OCI-LY1 (cell line): Measurements from ENCODE around the gene NAA30.

Source experiments
- H2AFZ ChIP-seq: fragments of 200-600 bp; sonication (generic), shearing (Covaris generic); 2 replicates; pipeline ENCODE4 v1.6.0; 2014; ENCODE audit warnings: antibody characterized with exemption, mild to moderate bottlenecking, low read length
- H3F3A ChIP-seq: fragments of 200-600 bp; sonication (generic), shearing (Covaris generic); 2 replicates; pipeline ENCODE4 v1.6.0; 2014; ENCODE audit warnings: mild to moderate bottlenecking, antibody characterized with exemption, low read length, moderate library complexity; ENCODE audit not compliant: insufficient read depth
- H3K27ac ChIP-seq: fragments of 200-600 bp; sonication (generic); 2 replicates; pipeline ENCODE4 v1.5.1; 2014; ENCODE audit warnings: low read length, mixed run types, mild to moderate bottlenecking, low read depth; ENCODE audit not compliant: poor library complexity, severe bottlenecking
- H3K27me3 ChIP-seq: fragments of 200-600 bp; sonication (generic); 2 replicates; pipeline ENCODE4 v1.6.0; 2014; ENCODE audit warnings: antibody characterized with exemption, mild to moderate bottlenecking, low read length, moderate library complexity; ENCODE audit not compliant: insufficient read depth
- H3K36me3 ChIP-seq: fragments of 200-600 bp; sonication (generic); 2 replicates; pipeline ENCODE4 v1.6.1; 2014; ENCODE audit warnings: mild to moderate bottlenecking, antibody characterized with exemption, low read length, moderate library complexity, mixed read lengths; ENCODE audit not compliant: insufficient read depth
- H3K4me1 ChIP-seq: fragments of 200-600 bp; sonication (generic); 2 replicates; pipeline ENCODE4 v1.5.1; 2014; ENCODE audit warnings: mild to moderate bottlenecking, low read length, moderate library complexity; ENCODE audit not compliant: insufficient read depth, severe bottlenecking
- H3K4me2 ChIP-seq: fragments of 200-600 bp; sonication (generic), shearing (Covaris generic); 2 replicates; pipeline ENCODE4 v1.6.1; 2014; ENCODE audit warnings: low read length
- H3K4me3 ChIP-seq: fragments of 200-600 bp; sonication (generic); 2 replicates; pipeline ENCODE4 v1.5.1; 2014; ENCODE audit warnings: low read length, low read depth, mild to moderate bottlenecking, mixed read lengths; ENCODE audit not compliant: poor library complexity, severe bottlenecking
- H3K79me2 ChIP-seq: fragments of 200-600 bp; shearing (Covaris generic); 2 replicates; pipeline ENCODE4 v1.6.1; 2016; ENCODE audit warnings: mixed run types, low read length, mixed read lengths; ENCODE audit not compliant: insufficient read depth
- H3K9ac ChIP-seq: fragments of 200-600 bp; sonication (generic), shearing (Covaris generic); 2 replicates; pipeline ENCODE4 v1.6.1; 2014; ENCODE audit warnings: mild to moderate bottlenecking, low read length, mixed read lengths
- H3K9me2 ChIP-seq: fragments of 200-600 bp; sonication (generic), shearing (Covaris generic); 2 replicates; pipeline ENCODE4 v1.6.1; 2014; ENCODE audit warnings: low read depth, mild to moderate bottlenecking, low read length, mixed read lengths
- H3K9me3 ChIP-seq: fragments of 200-600 bp; shearing (Covaris generic); 2 replicates; pipeline ENCODE4 v1.6.1; 2014; ENCODE audit warnings: low read length, mixed read lengths
- H4K20me1 ChIP-seq: fragments of 200-600 bp; sonication (generic), shearing (Covaris generic); 2 replicates; pipeline ENCODE4 v1.6.0; 2016; ENCODE audit warnings: mild to moderate bottlenecking, low read length; ENCODE audit not compliant: insufficient read depth
- CTCF ChIP-seq: fragments of 200-600 bp; sonication (generic), shearing (Covaris generic); IDR thresholded peaks from 2 replicates; pipeline ENCODE4 v1.5.1; 2017; ENCODE audit warnings: mild to moderate bottlenecking, antibody characterized with exemption, low read length, moderate library complexity, mixed read lengths
- EZH2 ChIP-seq: fragments of 200-600 bp; sonication (generic), shearing (Covaris generic); IDR thresholded peaks from 2 replicates; pipeline ENCODE4 v1.8.0; 2017; ENCODE audit warnings: borderline replicate concordance, mixed run types, mild to moderate bottlenecking, antibody characterized with exemption, low read length, moderate library complexity, mixed read lengths

NAA30 gene

GRCh38 chr14:57417228-57417627 is 26.8 kb downstream of the NAA30 start:
- Histone ChIP-seq H3K27ac (no peak overlapping the region), H3K27me3 (no peaks in the 10 kb centered on the region), H3K79me2 (no peaks in the 10 kb centered on the region), H3K4me2 (no peak overlapping the region), H3K9me3 (no peaks in the 10 kb centered on the region), H3K9me2 (no peaks in the 10 kb centered on the region), H3K9ac (no peak overlapping the region), H3K4me3 (no peak overlapping the region), H4K20me1 (no peaks in the 10 kb centered on the region), H3K36me3 (no peaks in the 10 kb centered on the region), H3F3A (no peaks in the 10 kb centered on the region), H3K4me1 (no peaks in the 10 kb centered on the region), H2AFZ (no peak overlapping the region)
- TF ChIP-seq EZH2 (no peak), CTCF (no peak)

- no peaks in the 10 kb centered on the region for H3K4me1 ChIP-seq
- H3F3A ChIP-seq: no peaks in the 10 kb centered on the region
- H3K27me3 ChIP-seq: no peaks in the 10 kb centered on the region
- no peak overlapping the region for H3K9ac ChIP-seq
- no peaks in the 10 kb centered on the region for H4K20me1 ChIP-seq
- no peak overlapping the region for H3K4me3 ChIP-seq
- no peak overlapping the region for H2AFZ ChIP-seq
- H3K9me2 ChIP-seq: no peaks in the 10 kb centered on the region
- no peaks in the 10 kb centered on the region for H3K79me2 ChIP-seq
- H3K9me3 ChIP-seq: no peaks in the 10 kb centered on the region
- TF ChIP-seq EZH2 (no peak), CTCF (no peak)
- no peak overlapping the region for H3K27ac ChIP-seq
- no peak overlapping the region for H3K4me2 ChIP-seq
- no peaks in the 10 kb centered on the region for H3K36me3 ChIP-seq
Observed at GRCh38 chr14:57418999-57419398, 28.6 kb downstream of the NAA30 start.

- Histone ChIP-seq H3F3A (no peaks in the 10 kb centered on the region), H3K4me2 (no peak overlapping the region), H3K79me2 (no peaks in the 10 kb centered on the region), H4K20me1 (no peaks in the 10 kb centered on the region), H3K4me3 (no peak overlapping the region), H3K27ac (no peak overlapping the region), H2AFZ (no peak overlapping the region), H3K27me3 (no peaks in the 10 kb centered on the region), H3K9me3 (no peaks in the 10 kb centered on the region), H3K9me2 (no peaks in the 10 kb centered on the region), H3K36me3 (no peaks in the 10 kb centered on the region), H3K4me1 (no peaks in the 10 kb centered on the region), H3K9ac (no peak overlapping the region)
- no peak for TF ChIP-seq EZH2
- no peak for TF ChIP-seq CTCF
Observed at GRCh38 chr14:57420033-57420432, 29.6 kb downstream of the NAA30 start.
